Measurements from ENCODE around the gene PTPRG. TPM values are rescaled to one million over a fixed set of nuclear protein-coding genes. Genes with fewer than 3 reads are reported as not detected.

The PTPRG gene
- total RNA-seq, 1 experiment from 2014 or later, result 32.1 TPM

DNA sequence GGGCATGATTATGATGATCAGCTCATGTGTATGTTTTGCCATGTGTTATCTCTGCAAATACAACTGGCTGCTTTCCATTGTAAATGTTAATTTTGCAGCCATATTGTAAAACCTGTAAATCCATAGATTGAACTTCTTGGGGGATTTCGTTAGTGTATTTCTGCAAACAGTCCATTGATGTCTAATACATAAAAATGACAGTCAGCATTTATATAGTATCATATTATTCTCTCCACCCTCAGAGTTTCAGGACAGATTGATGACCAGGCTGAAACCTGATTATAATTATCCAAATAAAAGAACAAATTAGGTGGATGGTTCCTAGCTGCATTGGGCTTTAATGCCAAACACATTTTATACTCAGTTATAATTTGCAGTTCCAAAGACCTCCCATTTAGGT, 535.1 kb downstream of the PTPRG start (continued):
- no peak for TF ChIP-seq RAD21 (IDR thresholded peaks at IDR 0.05; ENCODE audit: low read depth)

DNA sequence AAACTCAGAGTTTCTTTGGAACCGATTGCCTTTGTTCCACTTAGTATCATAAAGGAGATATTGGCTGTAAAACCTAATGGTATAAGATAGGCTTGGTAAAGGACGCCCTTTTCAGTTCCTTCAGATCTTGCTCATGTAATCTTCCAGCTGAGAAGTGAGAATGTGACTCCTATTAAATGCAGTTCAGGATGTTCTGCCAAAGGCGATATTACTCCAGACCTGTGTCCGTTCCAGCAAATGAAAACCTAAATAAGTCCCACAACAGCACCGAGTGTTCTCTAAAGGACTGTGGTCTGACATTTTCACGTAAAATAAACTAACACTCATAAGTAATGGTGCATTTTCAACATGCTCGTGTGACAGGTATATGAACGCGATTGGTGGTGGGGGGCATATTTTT, 535.8 kb downstream of the PTPRG start:
- TF ChIP-seq CEBPB (IDR thresholded peaks at IDR 0.05; ENCODE audit: low read depth) (no peak), ZNF274 (IDR thresholded peaks at IDR 0.05; ENCODE audit: low read depth, low read length) (no peak), RAD21 (IDR thresholded peaks at IDR 0.05; ENCODE audit: low read depth) (no peak), TCF7L2 (IDR thresholded peaks at IDR 0.05; ENCODE audit: borderline replicate concordance, extremely low read depth, insufficient read depth, insufficient read length) (no peak), EZH2phosphoT487 (IDR thresholded peaks at IDR 0.05; ENCODE audit: borderline replicate concordance) (no peak), CBX3 (IDR thresholded peaks at IDR 0.05; ENCODE audit: low read depth) (no peak), POLR2A (IDR thresholded peaks at IDR 0.05; ENCODE audit: borderline replicate concordance, extremely low read depth, insufficient read depth, insufficient read length) (no peak), POLR2AphosphoS5 (IDR thresholded peaks at IDR 0.05; ENCODE audit: low read depth, low read length) (no peak), SRF (IDR thresholded peaks at IDR 0.05; ENCODE audit: low read depth) (no peak)
- TF ChIP-seq, protein P1, sequence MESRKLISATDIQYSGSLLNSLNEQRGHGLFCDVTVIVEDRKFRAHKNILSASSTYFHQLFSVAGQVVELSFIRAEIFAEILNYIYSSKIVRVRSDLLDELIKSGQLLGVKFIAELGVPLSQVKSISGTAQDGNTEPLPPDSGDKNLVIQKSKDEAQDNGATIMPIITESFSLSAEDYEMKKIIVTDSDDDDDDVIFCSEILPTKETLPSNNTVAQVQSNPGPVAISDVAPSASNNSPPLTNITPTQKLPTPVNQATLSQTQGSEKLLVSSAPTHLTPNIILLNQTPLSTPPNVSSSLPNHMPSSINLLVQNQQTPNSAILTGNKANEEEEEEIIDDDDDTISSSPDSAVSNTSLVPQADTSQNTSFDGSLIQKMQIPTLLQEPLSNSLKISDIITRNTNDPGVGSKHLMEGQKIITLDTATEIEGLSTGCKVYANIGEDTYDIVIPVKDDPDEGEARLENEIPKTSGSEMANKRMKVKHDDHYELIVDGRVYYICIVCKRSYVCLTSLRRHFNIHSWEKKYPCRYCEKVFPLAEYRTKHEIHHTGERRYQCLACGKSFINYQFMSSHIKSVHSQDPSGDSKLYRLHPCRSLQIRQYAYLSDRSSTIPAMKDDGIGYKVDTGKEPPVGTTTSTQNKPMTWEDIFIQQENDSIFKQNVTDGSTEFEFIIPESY (IDR thresholded peaks at IDR 0.05; ENCODE audit: extremely low read depth, insufficient replicate concordance, low read length), result no peak
- Histone ChIP-seq H3K4me1 (ENCODE audit: control insufficient read depth in 1 of 2, insufficient read depth in 2 of 2, low read length in 2 of 2) (no peaks in the 10 kb centered on the region), H3K9me3 (ENCODE audit: control insufficient read depth in 1 of 2, insufficient read depth in 1 of 2, low read depth in 1 of 2, low read length in 2 of 2) (no peaks in the 10 kb centered on the region), H3K27ac (ENCODE audit: low read depth, low read length) (no peak overlapping the region), H3K4me2 (ENCODE audit: low read length) (no peak overlapping the region), H3K79me2 (ENCODE audit: insufficient read depth, low read length) (no peaks in the 10 kb centered on the region), H3K9me2 (ENCODE audit: insufficient read depth) (no peaks in the 10 kb centered on the region), H4K20me1 (ENCODE audit: insufficient read depth) (no peaks in the 10 kb centered on the region), H3K36me3 (ENCODE audit: control insufficient read depth in 1 of 2, insufficient read depth in 2 of 2, low read length in 2 of 2) (no peaks in the 10 kb centered on the region), H3K4me3 (replicated peaks in 1 of 2; ENCODE audit: low read depth in 1 of 2, low read length in 2 of 2) (no peak overlapping the region), H3K27me3 (ENCODE audit: insufficient read depth, low read length) (no peaks in the 10 kb centered on the region), H3K9ac (ENCODE audit: low read length) (no peak overlapping the region), H2AFZ (ENCODE audit: low read depth, low read length, poor library complexity, severe bottlenecking) (no peak overlapping the region)
- DNase-seq (ENCODE audit: low read depth, low spot score), result no peak
- intact Hi-C loops (cut with micrococcal nuclease), result no loop called here
- ChIA-PET POLR2A (no interaction called here), CTCF (no interaction called here), RAD21 (ENCODE audit: low non-redundant PET in 1 of 2, low total read pairs in 2 of 2, uncharacterized antibody in 2 of 2, unreplicated experiment in 2 of 2) (no interaction called here)
- BruUV-seq (replicated peaks), result no TSS peak
- no peak for ATAC-seq
